ENCODE data around the gene GLIPR2. TPM values are rescaled to one million over a fixed set of nuclear protein-coding genes. Genes with fewer than 3 reads are reported as not detected.

GLIPR2 gene
- total RNA-seq, 4 donors from 2014 or later, result 3.3 to 5.3 (median 3.9) TPM

GRCh38 chr9:36141288-36141687 lies 4.8 kb downstream of the GLIPR2 start:
- Histone ChIP-seq H3K27ac (peak overlapping the region in 2 of 4 donors; percentile 16 to 33), H3K4me1 (peaks cover 7 to 9% of the 10 kb centered on the region in 2 donors), H3K9me3 (no peaks in the 10 kb centered on the region), H3K36me3 (no peaks in the 10 kb centered on the region), H3K4me3 (no peak overlapping the region), H3K27me3 (peaks cover 7 to 21% (median 14%) of the 10 kb centered on the region in 3 donors)
- intact Hi-C loops (cut with DNase I; ENCODE audit: low total_unique reads) (no loop called here), in situ Hi-C loops (cut with MboI; ENCODE audit: low sequenced_read_pairs in 4 of 4) (no loop called here)
- ATAC-seq, result no peak
- TF ChIP-seq POLR2A (IDR thresholded peaks at IDR 0.05), result no peak
- TF ChIP-seq CTCF (IDR thresholded peaks at IDR 0.05 in 4 of 5, conservative IDR thresholded peaks at IDR 0.05 in 1 of 5), result no peak
- DNase-seq, result no peak

GRCh38 chr9:36141761-36142160 lies 5.2 kb downstream of the GLIPR2 start:
- Histone ChIP-seq H3K36me3 (no peaks in the 10 kb centered on the region), H3K4me3 (no peak overlapping the region), H3K27ac (peak overlapping the region in 2 of 4 donors; percentile 18 to 29), H3K4me1 (peaks cover 7 to 9% of the 10 kb centered on the region in 2 donors), H3K27me3 (peaks cover 7 to 21% (median 14%) of the 10 kb centered on the region in 3 donors), H3K9me3 (no peaks in the 10 kb centered on the region)
- in situ Hi-C loops (cut with MboI; ENCODE audit: low sequenced_read_pairs in 4 of 4) (no loop called here), intact Hi-C loops (cut with DNase I; ENCODE audit: low total_unique reads) (no loop called here)
- no peak for DNase-seq
- TF ChIP-seq POLR2A (IDR thresholded peaks at IDR 0.05) (no peak), CTCF (IDR thresholded peaks at IDR 0.05 in 4 of 5, conservative IDR thresholded peaks at IDR 0.05 in 1 of 5) (no peak)
- no peak for ATAC-seq

GRCh38 chr9:36142510-36143244 lies 6.1 kb downstream of the GLIPR2 start:
- H3K36me3 ChIP-seq, result no peaks in the 10 kb centered on the region
- ATAC-seq (peak; percentile 56 to 68), DNase-seq (no peak)
- TF ChIP-seq CTCF (IDR thresholded peaks at IDR 0.05 in 4 of 5, conservative IDR thresholded peaks at IDR 0.05 in 1 of 5) (no peak), POLR2A (IDR thresholded peaks at IDR 0.05) (no peak)
- H3K4me1 ChIP-seq, result peaks cover 0 to under 1% of the 10 kb centered on the region in 2 donors
- in situ Hi-C loops (cut with MboI; ENCODE audit: low sequenced_read_pairs in 4 of 4), result no loop called here
- peak overlapping the region in 3 of 4 donors; percentile 12 to 41 (median 24) for H3K4me3 ChIP-seq
- H3K27ac ChIP-seq, result peak overlapping the region; percentile 56 to 73 (median 64)
- H3K27me3 ChIP-seq, result peaks cover 5 to 12% (median 9%) of the 10 kb centered on the region in 3 donors
- intact Hi-C loops (cut with DNase I; ENCODE audit: low total_unique reads), result no loop called here
- H3K9me3 ChIP-seq, result no peaks in the 10 kb centered on the region

GRCh38 chr9:36143245-36143641 lies 6.7 kb downstream of the GLIPR2 start:
- Histone ChIP-seq H3K4me3 (peak overlapping the region in 3 of 4 donors; percentile 12 to 41 (median 24)), H3K9me3 (no peaks in the 10 kb centered on the region), H3K36me3 (no peaks in the 10 kb centered on the region), H3K27ac (peak overlapping the region; percentile 56 to 73 (median 64)), H3K4me1 (peaks cover 1 to 5% of the 10 kb centered on the region in 2 donors), H3K27me3 (peaks cover 3 to 7% (median 5%) of the 10 kb centered on the region in 3 donors)
- intact Hi-C loops (cut with DNase I; ENCODE audit: low total_unique reads), result no loop called here
- DNase-seq (no peak), ATAC-seq (no peak)
- in situ Hi-C loops (cut with MboI; ENCODE audit: low sequenced_read_pairs in 4 of 4), result no loop called here
- no peak for TF ChIP-seq POLR2A (IDR thresholded peaks at IDR 0.05)
- no peak for TF ChIP-seq CTCF (IDR thresholded peaks at IDR 0.05 in 4 of 5, conservative IDR thresholded peaks at IDR 0.05 in 1 of 5)
